ENCODE measurements around the gene GRB10.
A peak's percentile ranks its signal among the peaks of the same experiment; 100 is the strongest.
"Not testable (repeated sequence)": the region's sequence is repeated elsewhere in the genome, so short reads cannot be mapped to it uniquely, and the experiment has no call there.

Gene GRB10

GRCh38 chr7:50607524-50608125, 175.1 kb downstream of the GRB10 start:
- DNase-seq (ENCODE audit: low spot score), result no peak

GRCh38 chr7:50605059-50605458, 177.6 kb downstream of the GRB10 start:
- no peak for DNase-seq (ENCODE audit: low spot score)

GRCh38 chr7:50603287-50603686, 179.4 kb downstream of the GRB10 start:
- DNase-seq (ENCODE audit: low spot score), result no peak

GRCh38 chr7:50599385-50599784, 183.3 kb downstream of the GRB10 start:
- no peak for DNase-seq (ENCODE audit: low spot score)

- DNase-seq (ENCODE audit: low spot score), result no peak
Observed at GRCh38 chr7:50598460-50599343, 184.0 kb downstream of the GRB10 start.

- DNase-seq (ENCODE audit: low spot score), result no peak
Observed at GRCh38 chr7:50596484-50596883, 186.2 kb downstream of the GRB10 start.

GRCh38 chr7:50595491-50596102, 187.1 kb downstream of the GRB10 start:
- peak; percentile 59 for DNase-seq (ENCODE audit: low spot score)

GRCh38 chr7:50594734-50595485, 187.8 kb downstream of the GRB10 start:
- DNase-seq (ENCODE audit: low spot score), result no peak

GRCh38 chr7:50594136-50594535, 188.6 kb downstream of the GRB10 start:
- DNase-seq (ENCODE audit: low spot score), result no peak

- no peak for DNase-seq (ENCODE audit: low spot score)
Observed at GRCh38 chr7:50592940-50593339, 189.8 kb downstream of the GRB10 start.

GRCh38 chr7:50591480-50592438, 190.9 kb downstream of the GRB10 start:
- DNase-seq (ENCODE audit: low spot score), result no peak

- no peak for DNase-seq (ENCODE audit: low spot score)
Observed at GRCh38 chr7:50591098-50591479, 191.6 kb downstream of the GRB10 start.

GRCh38 chr7:50590535-50590934, 192.2 kb downstream of the GRB10 start:
- no peak for DNase-seq (ENCODE audit: low spot score)

- no peak for DNase-seq (ENCODE audit: low spot score)
Observed at GRCh38 chr7:50589364-50589763, 193.3 kb downstream of the GRB10 start.

- no peak for DNase-seq (ENCODE audit: low spot score)
Observed at GRCh38 chr7:50588937-50589336, 193.8 kb downstream of the GRB10 start.

- DNase-seq (ENCODE audit: low spot score), result no peak
Observed at GRCh38 chr7:50587737-50588136, 195.0 kb downstream of the GRB10 start.

- no peak for DNase-seq (ENCODE audit: low spot score)
Observed at GRCh38 chr7:50584793-50585408, 197.8 kb downstream of the GRB10 start.

GRCh38 chr7:50584386-50584785, 198.3 kb downstream of the GRB10 start:
- DNase-seq (ENCODE audit: low spot score), result no peak

- not testable (repeated sequence) for DNase-seq (ENCODE audit: low spot score)
Observed at GRCh38 chr7:50583295-50583694, 199.4 kb downstream of the GRB10 start.

- DNase-seq (ENCODE audit: low spot score), result not testable (repeated sequence)
Observed at GRCh38 chr7:50582271-50582670, 200.4 kb downstream of the GRB10 start.

GRCh38 chr7:50580666-50581065, 202.0 kb downstream of the GRB10 start:
- not testable (repeated sequence) for DNase-seq (ENCODE audit: low spot score)
